Naive thymus-derived CD8-positive, alpha-beta T cell (primary cell): Measurements from ENCODE around the gene JAKMIP2. TPM values are rescaled to one million over a fixed set of nuclear protein-coding genes. Genes with fewer than 3 reads are reported as not detected.
A peak's percentile ranks its signal among the peaks of the same experiment; 100 is the strongest.
"Not testable (repeated sequence)": the region's sequence is repeated elsewhere in the genome, so short reads cannot be mapped to it uniquely, and the experiment has no call there.

Source experiments
- ATAC-seq, 2 donors: fragments of 150-1000 bp; cut with Tn5 transposase in 1 of 2; sonication (Bioruptor Pico), chemical (Tn5 transposase) in 1 of 2; 1 replicate in 1 of 2; 2 replicates in 1 of 2; pipeline ENCODE4 v1.10.0; 2021; ENCODE audit warnings: mild to moderate bottlenecking in 2 of 2, moderate library complexity in 2 of 2
- POLR2A ChIA-PET: fragments of 350-600 bp; sonication (Branson Sonifier 250); formaldehyde crosslinking; loops from one replicate; lab custom pipeline; 2021; ENCODE audit warnings: antibody characterized with exemption; lab: Charles Lee
- DNase-seq, 10 donors: peaks; one replicate each; pipeline versions ENCODE4 v3.0.0 to v3.0.0-alpha.2; 2020 to 2022
- H3K27ac Mint-ChIP-seq, 10 donors: one replicate each; pipeline ENCODE4 v1.8.0; 2020 to 2022; ENCODE audit warnings: mild to moderate bottlenecking in 10 of 10, mixed read lengths in 10 of 10, moderate library complexity in 4 of 10, inconsistent platforms in 1 of 10
- H3K27me3 Mint-ChIP-seq, 5 donors: one replicate each; pipeline ENCODE4 v1.8.0; 2021 to 2022; ENCODE audit warnings: mixed read lengths in 5 of 5
- H3K36me3 Mint-ChIP-seq, 3 donors: one replicate each; pipeline ENCODE4 v1.8.0; 2020 to 2022; ENCODE audit warnings: mixed read lengths in 3 of 3, mild to moderate bottlenecking in 2 of 3, inconsistent platforms in 1 of 3
- H3K4me1 Mint-ChIP-seq, 4 donors: one replicate each; pipeline ENCODE4 v1.8.0; 2021 to 2022; ENCODE audit warnings: mixed read lengths in 4 of 4
- H3K4me3 Mint-ChIP-seq, 10 donors: one replicate each; pipeline ENCODE4 v1.8.0; 2020 to 2022; ENCODE audit warnings: mild to moderate bottlenecking in 10 of 10, mixed read lengths in 10 of 10, moderate library complexity in 6 of 10, inconsistent platforms in 1 of 10
- H3K9me3 Mint-ChIP-seq, 9 donors: one replicate each; pipeline ENCODE4 v1.8.0; 2020 to 2022; ENCODE audit warnings: mixed read lengths in 9 of 9, mild to moderate bottlenecking in 3 of 9, inconsistent platforms in 1 of 9, moderate library complexity in 1 of 9
- polyA plus RNA-seq, 3 donors: library from polyadenylated mRNA; unstranded; fragments of 300-500 nt; fragmentation: Illumina TruSeq; gene quantifications; one replicate each; pipeline ENCODE4 v1.2.3, GENCODE V29; 2021
- total RNA-seq, 8 experiments: library from RNA in 2 of 8; stranded (reverse) in 2 of 8; gene quantifications; one replicate each; pipeline ENCODE4 v1.2.3 and lab custom pipeline; 2021 to 2026

Gene JAKMIP2
- total RNA-seq (under 1 TPM; 0.44 TPM), polyA plus RNA-seq (1 to 10 TPM in 2 of 3 donors, under 1 TPM in 1; 0.51 to 3.5 (median 3.1) TPM), total RNA-seq (lab: John Stamatoyannopoulos, UW) (0.49 to 6.1 (median 3.1) reads per million in 6 experiments)

DNA sequence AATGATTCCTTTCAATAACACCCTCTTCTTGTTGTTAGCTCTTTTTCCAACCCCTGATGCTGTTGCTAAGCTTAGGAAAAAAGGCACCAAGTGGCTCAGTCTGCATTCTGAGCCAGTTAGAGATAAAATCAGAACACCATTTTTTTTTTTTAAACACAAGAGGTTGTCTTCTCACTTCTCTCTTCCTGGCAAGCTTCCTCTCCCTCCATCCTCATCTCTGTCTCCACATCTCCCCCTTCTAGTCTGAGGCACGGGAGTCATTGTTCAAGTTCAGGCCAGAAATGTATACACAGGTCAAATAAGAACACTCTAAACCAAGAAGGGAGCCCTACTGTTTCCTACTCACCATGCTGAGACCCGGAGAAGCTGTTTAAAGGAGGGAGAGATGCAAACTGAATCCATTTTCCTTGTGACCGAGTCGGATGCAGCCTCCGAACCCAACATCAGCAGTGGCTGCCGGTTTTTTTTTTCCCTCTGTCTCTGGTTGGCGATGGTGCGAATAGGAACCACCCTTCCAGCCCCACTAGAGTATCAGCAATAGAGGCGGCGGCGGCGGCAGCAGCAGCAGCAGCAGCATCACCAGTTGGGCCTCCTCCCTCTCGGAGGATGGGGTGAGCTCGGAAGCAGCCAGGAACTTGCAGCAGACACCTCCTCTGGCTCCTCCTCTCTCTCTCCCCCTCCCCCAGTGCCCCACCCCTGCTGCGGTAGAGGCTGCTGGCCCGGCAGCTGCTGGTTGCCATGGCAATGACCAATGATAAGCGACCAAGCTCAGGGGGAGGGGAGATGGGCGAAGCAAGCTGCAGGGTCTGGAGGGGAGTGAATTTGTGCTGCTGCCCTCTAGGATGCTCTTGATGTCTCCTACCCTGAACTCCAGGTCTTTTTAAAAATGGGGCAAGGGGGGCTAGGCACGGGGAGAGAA is at the start of gene JAKMIP2:
TSS of gene JAKMIP2 (minus strand) at position 619 of the 919 bp plus-strand sequence. CDS start 110,922 bp downstream, outside the sequence.
- POLR2A ChIA-PET: no interaction called here
- DNase-seq: peak; percentile 24 to 91 (median 79)

GRCh38 chr5:147831465-147831864 is 48.9 kb upstream of the JAKMIP2 start, which contains the start of gene SPINK1:
Gene SPINK1, minus strand, starts transcription at chr5:147831671. Its CDS starts 94 bp downstream, at chr5:147831577.
- Mint-ChIP-seq H3K36me3 (no peaks in the 10 kb centered on the region), H3K27me3 (peaks cover 0 to 22% (median 0%) of the 10 kb centered on the region in 5 donors), H3K4me1 (no peaks in the 10 kb centered on the region), H3K4me3 (no peak within 1 kb of the TSS), H3K27ac (no peak within 1 kb of the TSS), H3K9me3 (no peaks in the 10 kb centered on the region)
- ATAC-seq (no peak), DNase-seq (no peak)
- POLR2A ChIA-PET: no interaction called here

More for the DNA sequence above, at the start of gene JAKMIP2:
- H3K36me3 Mint-ChIP-seq: no peaks in the 10 kb centered on the region
- peak within 1 kb of the TSS in 9 of 10 donors; percentile 49 to 96 (median 91) for H3K27ac Mint-ChIP-seq
- peak; percentile 80 to 96 for ATAC-seq
- H3K4me1 Mint-ChIP-seq: peaks cover 6 to 33% (median 22%) of the 10 kb centered on the region in 4 donors
- peak within 1 kb of the TSS; percentile 68 to 94 (median 84) for H3K4me3 Mint-ChIP-seq
- no peaks in the 10 kb centered on the region for H3K9me3 Mint-ChIP-seq
- H3K27me3 Mint-ChIP-seq: no peaks in the 10 kb centered on the region

DNA sequence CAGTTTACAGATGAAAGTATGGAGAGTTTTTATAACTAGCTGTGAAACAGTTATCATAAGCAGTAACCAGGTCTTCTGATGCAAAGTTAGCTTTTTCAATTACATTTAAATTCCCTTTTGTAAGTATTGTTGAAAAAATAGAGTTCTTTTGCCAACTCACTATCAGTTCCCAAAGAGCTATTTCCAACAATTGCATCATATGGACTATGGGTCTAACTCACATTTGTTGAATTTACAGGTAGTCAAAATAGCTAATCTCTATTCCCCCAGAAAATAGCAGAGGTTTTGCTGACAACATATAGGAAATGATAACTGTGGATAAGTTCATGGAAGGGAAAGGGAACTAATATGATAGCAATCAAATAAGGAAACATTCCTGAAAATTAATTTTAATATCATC is 47.5 kb upstream of the JAKMIP2 start:
- H3K27ac Mint-ChIP-seq: no peak overlapping the region
- no peaks in the 10 kb centered on the region for H3K4me1 Mint-ChIP-seq
- no peaks in the 10 kb centered on the region for H3K9me3 Mint-ChIP-seq
- DNase-seq: no peak
- H3K27me3 Mint-ChIP-seq: peaks cover 0 to 19% (median 0%) of the 10 kb centered on the region in 5 donors
- POLR2A ChIA-PET: no interaction called here
- H3K4me3 Mint-ChIP-seq: no peak overlapping the region
- H3K36me3 Mint-ChIP-seq: no peaks in the 10 kb centered on the region
- ATAC-seq: no peak

GRCh38 chr5:147827017-147827416 is 44.5 kb upstream of the JAKMIP2 start:
- ATAC-seq, POLR2A ChIA-PET, DNase-seq: not testable (repeated sequence)

DNA sequence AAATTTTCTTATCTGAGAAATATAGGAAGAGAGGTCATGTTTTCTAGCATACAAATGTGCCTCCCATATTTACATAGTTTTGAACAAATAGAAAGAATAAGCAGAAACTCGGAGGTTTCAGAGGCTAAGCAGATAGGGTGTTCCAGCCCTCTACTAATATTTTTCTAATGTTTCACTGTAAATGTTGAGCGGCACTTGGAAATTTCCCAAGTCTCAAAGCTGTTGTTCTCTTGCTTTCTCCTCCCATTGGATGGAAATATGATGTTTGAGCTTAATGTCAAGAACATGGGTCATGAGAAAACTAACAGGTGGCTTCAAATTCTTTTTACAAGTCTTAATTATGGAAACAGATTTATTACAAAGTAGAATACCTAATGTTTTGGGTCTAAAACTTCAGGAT is 43.8 kb upstream of the JAKMIP2 start:
- no peaks in the 10 kb centered on the region for H3K36me3 Mint-ChIP-seq
- no peaks in the 10 kb centered on the region for H3K4me1 Mint-ChIP-seq
- H3K27me3 Mint-ChIP-seq: peaks cover 0 to 13% (median 6%) of the 10 kb centered on the region in 5 donors

More at GRCh38 chr5:147827017-147827416, 44.5 kb upstream of the JAKMIP2 start:
- H3K27ac Mint-ChIP-seq, H3K9me3 Mint-ChIP-seq, H3K4me1 Mint-ChIP-seq, H3K4me3 Mint-ChIP-seq, H3K36me3 Mint-ChIP-seq: not testable (repeated sequence)
- peaks cover 0 to 13% (median 0%) of the 10 kb centered on the region in 5 donors for H3K27me3 Mint-ChIP-seq

DNA sequence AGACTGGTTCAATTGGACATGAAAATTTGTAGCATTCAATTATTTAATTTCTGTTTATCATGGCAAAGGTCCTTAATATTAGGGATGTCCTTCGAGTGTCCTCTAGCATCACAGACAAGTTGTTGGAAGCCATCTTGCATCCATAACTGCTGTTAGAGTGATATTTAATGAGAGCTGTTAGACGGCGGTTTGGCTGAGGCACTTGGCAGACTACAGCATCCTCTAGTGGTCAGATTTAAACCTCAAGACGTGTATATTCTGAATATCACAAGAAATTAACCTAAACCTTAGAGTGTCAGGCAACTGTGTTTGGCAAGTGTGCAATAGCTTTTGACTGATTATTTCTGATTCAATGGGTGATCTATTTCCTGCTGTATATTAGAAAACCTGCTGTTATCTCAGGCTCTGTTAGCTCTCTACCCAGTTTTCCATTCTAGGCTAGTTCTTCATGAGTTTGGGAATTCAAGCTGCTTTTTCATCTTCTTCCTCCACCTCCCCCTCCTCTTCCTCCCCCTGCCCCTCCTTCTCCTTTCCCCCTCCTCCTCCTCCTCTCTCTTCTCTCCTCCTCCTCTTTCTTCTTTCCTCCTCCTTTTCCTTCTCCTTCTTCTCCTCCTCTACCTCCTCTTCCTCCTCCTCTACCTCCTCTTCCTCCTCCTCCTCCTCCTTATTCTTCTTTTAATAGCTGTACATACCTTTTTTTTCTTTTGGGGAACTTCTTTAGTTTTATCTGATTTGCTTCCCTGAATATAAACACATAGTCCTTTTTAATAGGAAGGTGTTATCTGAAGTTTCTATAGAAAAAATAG is 40.4 kb upstream of the JAKMIP2 start:
- peak; percentile 44 to 56 for ATAC-seq
- Mint-ChIP-seq H3K4me1 (no peaks in the 10 kb centered on the region), H3K4me3 (no peak overlapping the region), H3K27ac (no peak overlapping the region), H3K9me3 (no peaks in the 10 kb centered on the region), H3K36me3 (no peaks in the 10 kb centered on the region), H3K27me3 (peaks cover 0 to 9% (median 2%) of the 10 kb centered on the region in 5 donors)
- DNase-seq: peak in 6 of 10 donors; percentile 23 to 72 (median 44)
- POLR2A ChIA-PET: interaction anchor here (0.5 kb wide), 1 partner anchor 195 kb away, joined by 9 read pairs; no protein-coding TSS in a partner anchor

More for the DNA sequence above, 43.8 kb upstream of the JAKMIP2 start:
- ATAC-seq (no peak), DNase-seq (no peak)
- Mint-ChIP-seq H3K27ac (no peak overlapping the region), H3K9me3 (no peaks in the 10 kb centered on the region), H3K4me3 (no peak overlapping the region)
- POLR2A ChIA-PET: no interaction called here

GRCh38 chr5:147822222-147822621 is 39.7 kb upstream of the JAKMIP2 start:
- H3K9me3 Mint-ChIP-seq, ATAC-seq, POLR2A ChIA-PET, H3K36me3 Mint-ChIP-seq, H3K4me3 Mint-ChIP-seq, H3K27me3 Mint-ChIP-seq, H3K4me1 Mint-ChIP-seq, DNase-seq: not testable (repeated sequence)
- peak overlapping the region in 1 of 10 donors; percentile 49 for H3K27ac Mint-ChIP-seq

- H3K9me3 Mint-ChIP-seq: no peaks in the 10 kb centered on the region
- peaks cover 0 to 9% (median 0%) of the 10 kb centered on the region in 5 donors for H3K27me3 Mint-ChIP-seq
- ATAC-seq (no peak), DNase-seq (no peak)
- H3K4me3 Mint-ChIP-seq: no peak overlapping the region
- no peaks in the 10 kb centered on the region for H3K4me1 Mint-ChIP-seq
- POLR2A ChIA-PET: no interaction called here
- H3K36me3 Mint-ChIP-seq: no peaks in the 10 kb centered on the region
- no peak overlapping the region for H3K27ac Mint-ChIP-seq
Measured at GRCh38 chr5:147821766-147822165, 39.2 kb upstream of the JAKMIP2 start.

DNA sequence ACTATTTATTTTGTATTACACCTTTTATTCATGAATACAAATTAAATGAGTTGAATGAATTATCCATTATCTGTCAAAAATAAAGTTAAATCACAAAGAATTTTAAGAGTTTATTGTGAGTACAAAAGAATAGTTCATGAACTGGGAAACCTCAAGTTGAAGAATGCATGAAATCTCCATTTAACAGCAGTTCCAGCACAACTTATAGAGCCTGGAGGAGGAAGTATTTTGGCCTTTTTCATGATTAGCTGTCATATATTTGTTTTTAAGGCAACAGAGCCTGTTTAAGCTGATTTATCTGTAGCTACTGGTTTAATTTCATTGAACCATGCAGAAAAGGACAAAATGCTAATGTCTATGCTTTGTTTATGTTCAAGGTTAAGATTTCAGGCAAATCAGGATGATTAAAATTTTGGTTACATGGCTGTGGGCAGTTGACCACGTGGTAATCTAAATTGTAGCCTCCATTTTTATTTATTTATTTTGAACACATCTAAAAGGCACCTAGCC is 36.8 kb upstream of the JAKMIP2 start:
- H3K4me3 Mint-ChIP-seq: no peak overlapping the region
- H3K36me3 Mint-ChIP-seq: no peaks in the 10 kb centered on the region
- POLR2A ChIA-PET: no interaction called here
- H3K4me1 Mint-ChIP-seq: no peaks in the 10 kb centered on the region
- H3K27me3 Mint-ChIP-seq: peaks cover 0 to 9% (median 0%) of the 10 kb centered on the region in 5 donors
- H3K9me3 Mint-ChIP-seq: no peaks in the 10 kb centered on the region
- H3K27ac Mint-ChIP-seq: no peak overlapping the region
- DNase-seq (no peak), ATAC-seq (no peak)

- peaks cover 0 to 9% (median 0%) of the 10 kb centered on the region in 5 donors for H3K27me3 Mint-ChIP-seq
- H3K4me1 Mint-ChIP-seq: no peaks in the 10 kb centered on the region
- H3K36me3 Mint-ChIP-seq: no peaks in the 10 kb centered on the region
- DNase-seq (no peak), ATAC-seq (no peak)
- H3K27ac Mint-ChIP-seq: no peak overlapping the region
- no peaks in the 10 kb centered on the region for H3K9me3 Mint-ChIP-seq
- H3K4me3 Mint-ChIP-seq: no peak overlapping the region
- POLR2A ChIA-PET: no interaction called here
Measured at GRCh38 chr5:147818290-147818689, 35.8 kb upstream of the JAKMIP2 start.

DNA sequence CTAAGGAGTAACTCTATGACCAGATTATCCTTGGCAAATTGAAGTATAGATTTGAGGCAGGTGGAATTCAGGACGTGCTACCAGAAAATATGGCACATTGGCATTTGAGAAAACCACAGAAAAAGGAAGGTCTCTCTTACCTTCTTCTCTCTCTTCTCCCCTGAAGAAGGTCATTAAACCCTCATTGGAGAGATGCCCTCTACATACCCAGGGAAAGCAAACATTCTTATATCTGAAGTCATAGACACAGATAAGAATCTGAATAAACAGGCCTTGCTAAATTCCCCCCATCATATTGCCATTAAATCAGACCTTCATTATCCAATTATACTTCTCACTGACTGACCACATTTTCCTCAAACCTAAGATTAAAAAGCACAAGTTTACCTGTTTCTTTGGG is 31.2 kb upstream of the JAKMIP2 start:
- H3K4me3 Mint-ChIP-seq: no peak overlapping the region
- POLR2A ChIA-PET: no interaction called here
- no peaks in the 10 kb centered on the region for H3K4me1 Mint-ChIP-seq
- no peaks in the 10 kb centered on the region for H3K36me3 Mint-ChIP-seq
- H3K27me3 Mint-ChIP-seq: no peaks in the 10 kb centered on the region
- ATAC-seq: no peak
- no peaks in the 10 kb centered on the region for H3K9me3 Mint-ChIP-seq
- H3K27ac Mint-ChIP-seq: no peak overlapping the region
- no peak for DNase-seq

GRCh38 chr5:147809830-147810666 is 27.5 kb upstream of the JAKMIP2 start:
- POLR2A ChIA-PET: no interaction called here
- H3K4me3 Mint-ChIP-seq: no peak overlapping the region
- no peaks in the 10 kb centered on the region for H3K36me3 Mint-ChIP-seq
- no peak for DNase-seq
- no peaks in the 10 kb centered on the region for H3K9me3 Mint-ChIP-seq
- H3K27ac Mint-ChIP-seq: no peak overlapping the region
- peaks cover 0 to 2% (median 0%) of the 10 kb centered on the region in 5 donors for H3K27me3 Mint-ChIP-seq
- no peak for ATAC-seq
- peaks cover 0 to 9% (median 6%) of the 10 kb centered on the region in 4 donors for H3K4me1 Mint-ChIP-seq
